C4-2B (cell line): ENCODE data around the gene LIPF.

Experiments used
- ZFX ChIP-seq: fragments of 450-650 bp; IDR thresholded peaks from 2 replicates; pipeline ENCODE4 v1.6.1; 2017
- TF ChIP-seq, protein P1 (sequence below): fragments of 450-650 bp; conservative IDR thresholded peaks from 2 replicates; pipeline ENCODE4 v1.5.1; 2017; ENCODE audit warnings: mild to moderate bottlenecking

DNA sequence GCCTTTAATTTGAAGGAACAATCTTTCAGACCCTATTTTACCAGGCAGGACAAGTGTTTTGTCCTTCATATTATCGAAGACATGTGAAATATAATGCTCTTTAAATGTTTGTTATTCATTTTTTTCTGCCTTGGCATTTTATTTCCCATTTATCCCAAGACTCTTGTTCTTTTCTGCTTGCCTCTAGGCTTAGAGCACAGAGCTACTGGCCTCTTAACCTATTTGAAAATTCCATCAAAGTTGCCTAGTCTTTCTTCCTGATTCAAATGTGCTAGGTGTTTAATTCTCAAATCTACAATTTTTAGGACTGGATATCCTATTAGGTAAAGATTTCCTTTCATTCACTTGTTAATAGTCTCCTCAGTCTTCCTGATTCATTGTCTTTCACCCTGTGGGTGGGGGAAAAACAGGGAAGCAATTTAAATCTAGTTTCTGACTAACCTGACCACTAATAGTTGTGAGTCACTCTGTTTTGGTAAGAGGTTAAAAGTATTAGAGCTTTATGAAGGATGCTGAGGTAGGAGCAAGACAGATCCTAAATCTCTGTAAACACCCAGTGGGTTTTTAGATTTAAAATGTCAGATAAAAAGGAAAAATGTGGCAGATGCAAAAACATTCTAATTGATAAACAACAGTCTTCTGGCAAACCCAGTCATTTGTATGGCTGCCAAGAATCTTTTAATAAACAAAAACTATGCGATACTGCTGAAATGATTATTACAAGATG is 43.4 kb downstream of the LIPF start:
- TF ChIP-seq, protein P1, sequence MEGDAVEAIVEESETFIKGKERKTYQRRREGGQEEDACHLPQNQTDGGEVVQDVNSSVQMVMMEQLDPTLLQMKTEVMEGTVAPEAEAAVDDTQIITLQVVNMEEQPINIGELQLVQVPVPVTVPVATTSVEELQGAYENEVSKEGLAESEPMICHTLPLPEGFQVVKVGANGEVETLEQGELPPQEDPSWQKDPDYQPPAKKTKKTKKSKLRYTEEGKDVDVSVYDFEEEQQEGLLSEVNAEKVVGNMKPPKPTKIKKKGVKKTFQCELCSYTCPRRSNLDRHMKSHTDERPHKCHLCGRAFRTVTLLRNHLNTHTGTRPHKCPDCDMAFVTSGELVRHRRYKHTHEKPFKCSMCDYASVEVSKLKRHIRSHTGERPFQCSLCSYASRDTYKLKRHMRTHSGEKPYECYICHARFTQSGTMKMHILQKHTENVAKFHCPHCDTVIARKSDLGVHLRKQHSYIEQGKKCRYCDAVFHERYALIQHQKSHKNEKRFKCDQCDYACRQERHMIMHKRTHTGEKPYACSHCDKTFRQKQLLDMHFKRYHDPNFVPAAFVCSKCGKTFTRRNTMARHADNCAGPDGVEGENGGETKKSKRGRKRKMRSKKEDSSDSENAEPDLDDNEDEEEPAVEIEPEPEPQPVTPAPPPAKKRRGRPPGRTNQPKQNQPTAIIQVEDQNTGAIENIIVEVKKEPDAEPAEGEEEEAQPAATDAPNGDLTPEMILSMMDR: no peak
- no peak for TF ChIP-seq ZFX
